Natural killer cell treated with Interleukin-12 subunit alpha and Interleukin-12 subunit beta and Interleukin-15 and Interleukin-18, amount 100 ng/mL, for 72 hours (primary cell): ENCODE results near the gene SRPRA. TPM values are rescaled to one million over a fixed set of nuclear protein-coding genes. Genes with fewer than 3 reads are reported as not detected.

Experiments used
- ATAC-seq, 2 donors: fragments of 150-1000 bp; cut with Tn5 transposase in 1 of 2; sonication (Bioruptor Pico), chemical (Tn5 transposase) in 1 of 2; 2 replicates each; pipeline ENCODE4 v1.10.0; 2021
- DNase-seq: peaks from one replicate; pipeline ENCODE4 v3.0.0; 2022; ENCODE audit warnings: low spot score
- H3K27ac Mint-ChIP-seq, 2 donors: 1 replicate in 1 of 2; 2 replicates in 1 of 2; pipeline ENCODE4 v1.8.0; 2022; ENCODE audit warnings: mixed read lengths in 2 of 2, mild to moderate bottlenecking in 1 of 2, moderate library complexity in 1 of 2
- H3K27me3 Mint-ChIP-seq, 2 donors: 1 replicate in 1 of 2; 2 replicates in 1 of 2; pipeline ENCODE4 v1.8.0; 2022; ENCODE audit warnings: mixed read lengths in 2 of 2
- H3K36me3 Mint-ChIP-seq: one replicate; pipeline ENCODE4 v1.8.0; 2022; ENCODE audit warnings: mixed read lengths
- H3K4me1 Mint-ChIP-seq, 2 donors: 1 replicate in 1 of 2; 2 replicates in 1 of 2; pipeline ENCODE4 v1.8.0; 2022; ENCODE audit warnings: low read depth in 2 of 2, mixed read lengths in 2 of 2, mild to moderate bottlenecking in 1 of 2
- H3K4me3 Mint-ChIP-seq: one replicate; pipeline ENCODE4 v1.8.0; 2022; ENCODE audit warnings: mixed read lengths
- H3K9me3 Mint-ChIP-seq: 2 replicates; pipeline ENCODE4 v1.8.0; 2022; ENCODE audit warnings: mixed read lengths
- total RNA-seq, 2 donors: library from RNA; stranded (reverse); gene quantifications; one replicate each; pipeline ENCODE4 v1.2.3, GENCODE V29; 2022

SRPRA gene
- total RNA-seq, 2 donors from 2014 or later = 197 to 213 TPM

DNA sequence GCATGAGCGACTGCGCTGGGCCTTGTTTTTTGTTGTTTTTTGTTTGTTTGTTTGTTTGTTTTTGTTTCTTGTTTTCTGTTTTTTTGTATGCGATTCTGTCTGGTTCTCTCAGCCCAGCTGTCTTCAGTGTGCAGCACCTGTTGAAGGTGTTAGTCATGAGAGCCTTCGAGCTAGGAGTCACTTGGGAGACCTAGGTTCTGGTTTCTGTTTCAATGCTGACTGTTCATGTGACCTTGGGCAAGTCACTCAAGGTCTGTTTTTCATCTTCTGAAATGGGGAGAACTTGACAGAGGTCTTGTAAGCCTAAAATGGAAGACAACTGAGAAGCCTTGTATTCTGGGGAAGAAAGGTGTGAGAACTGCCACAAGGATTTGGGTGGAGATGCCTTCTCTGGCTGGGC, 37.0 kb upstream of the SRPRA start:
- Mint-ChIP-seq H3K4me3 (peak overlapping the region; percentile 85), H3K27ac (peak overlapping the region; percentile 72 to 98), H3K9me3 (no peaks in the 10 kb centered on the region), H3K27me3 (no peaks in the 10 kb centered on the region), H3K4me1 (peaks cover 29 to 41% of the 10 kb centered on the region in 2 donors), H3K36me3 (peaks cover 12% of the 10 kb centered on the region)
- ATAC-seq (peak in 1 of 2 donors; percentile 29), DNase-seq (no peak)

DNA sequence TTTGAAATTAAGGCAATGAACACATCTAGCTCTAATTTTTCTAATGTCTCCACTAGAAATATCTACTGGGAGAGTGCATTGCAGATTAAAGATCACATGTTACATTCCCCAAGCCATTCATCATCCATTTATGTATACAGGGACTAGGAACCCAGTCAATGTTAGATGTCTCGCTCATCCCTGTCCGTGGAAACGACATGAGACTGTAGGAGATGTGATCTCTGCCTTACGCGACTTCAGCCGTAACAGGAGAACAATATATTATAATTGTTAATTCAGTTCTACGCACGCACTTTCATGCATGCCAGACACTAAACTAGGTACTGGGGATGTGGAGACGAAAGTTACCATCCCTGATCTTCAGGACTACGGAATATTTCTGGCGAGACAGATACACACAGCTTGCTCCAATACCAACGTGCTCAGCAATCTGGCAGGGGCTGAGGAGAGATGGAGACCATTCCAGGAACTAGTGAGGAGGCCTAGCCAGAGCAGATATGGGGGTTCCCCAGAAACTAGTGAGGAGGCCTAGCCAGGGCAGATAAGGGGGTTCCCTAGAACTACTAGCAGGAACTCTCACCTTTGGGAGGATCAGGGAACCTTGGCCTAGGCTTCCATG, 35.9 kb upstream of the SRPRA start:
- Mint-ChIP-seq H3K4me1 (peaks cover 22 to 31% of the 10 kb centered on the region in 2 donors), H3K4me3 (peak overlapping the region; percentile 98), H3K27ac (peak overlapping the region; percentile 93 to 98), H3K27me3 (no peaks in the 10 kb centered on the region), H3K36me3 (peaks cover 6% of the 10 kb centered on the region), H3K9me3 (no peaks in the 10 kb centered on the region)
- DNase-seq (no peak), ATAC-seq (no peak)

GRCh38 chr11:126303623-126304456, 35.1 kb upstream of the SRPRA start, which contains the start of gene DCPS:
Gene DCPS (plus strand): TSS chr11:126304060. CDS start chr11:126304081, 21 bp downstream.
- Mint-ChIP-seq H3K4me1 (peaks cover 22 to 31% of the 10 kb centered on the region in 2 donors), H3K27ac (peak within 1 kb of the TSS; percentile 93 to 98)
- peak; percentile 99 for ATAC-seq

GRCh38 chr11:126297004-126297403, 28.3 kb upstream of the SRPRA start:
- no peak for DNase-seq
- H3K36me3 Mint-ChIP-seq = peaks cover 14% of the 10 kb centered on the region
- no peaks in the 10 kb centered on the region for H3K27me3 Mint-ChIP-seq
- H3K4me3 Mint-ChIP-seq = no peak overlapping the region
- H3K4me1 Mint-ChIP-seq = peaks cover 11 to 15% of the 10 kb centered on the region in 2 donors
- no peak for ATAC-seq
- no peaks in the 10 kb centered on the region for H3K9me3 Mint-ChIP-seq
- no peak overlapping the region for H3K27ac Mint-ChIP-seq

More at GRCh38 chr11:126303623-126304456, 35.1 kb upstream of the SRPRA start, which contains the start of gene DCPS:
- peak; percentile 93 for DNase-seq
- Mint-ChIP-seq H3K9me3 (no peaks in the 10 kb centered on the region), H3K36me3 (peaks cover 6% of the 10 kb centered on the region), H3K27me3 (no peaks in the 10 kb centered on the region), H3K4me3 (peak within 1 kb of the TSS; percentile 98)

DNA sequence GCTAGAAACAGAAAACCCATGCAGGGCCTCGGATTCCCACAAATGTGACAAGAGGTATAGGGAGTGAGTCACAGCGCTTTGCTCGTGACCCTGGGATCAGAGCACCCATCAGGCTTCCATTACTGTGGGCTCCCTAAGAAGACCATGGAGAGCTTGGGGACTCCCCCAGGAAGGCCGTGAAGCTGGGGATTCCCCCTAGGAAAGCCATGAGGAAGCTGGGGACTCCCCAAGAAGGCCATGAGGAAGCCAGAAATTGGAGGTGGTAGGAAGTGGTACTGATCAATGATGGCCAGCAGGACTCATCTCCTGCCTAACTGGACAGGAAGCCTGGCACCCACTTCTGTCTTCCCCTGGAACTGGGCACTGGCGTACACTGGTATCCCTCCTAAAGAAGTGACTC, 25.0 kb upstream of the SRPRA start:
- H3K27me3 Mint-ChIP-seq = no peaks in the 10 kb centered on the region

GRCh38 chr11:126290887-126291286, 22.2 kb upstream of the SRPRA start:
- Mint-ChIP-seq H3K36me3 (peaks cover 11% of the 10 kb centered on the region), H3K4me1 (peaks cover 11 to 13% of the 10 kb centered on the region in 2 donors), H3K4me3 (no peak overlapping the region), H3K27me3 (no peaks in the 10 kb centered on the region), H3K9me3 (no peaks in the 10 kb centered on the region), H3K27ac (no peak overlapping the region)
- no peak for ATAC-seq
- DNase-seq = no peak

More for the DNA sequence above, 25.0 kb upstream of the SRPRA start:
- peaks cover 11 to 15% of the 10 kb centered on the region in 2 donors for H3K4me1 Mint-ChIP-seq
- no peak for DNase-seq
- peak; percentile 44 to 72 for ATAC-seq
- H3K27ac Mint-ChIP-seq = peak overlapping the region; percentile 5 to 10
- H3K9me3 Mint-ChIP-seq = no peaks in the 10 kb centered on the region
- H3K4me3 Mint-ChIP-seq = no peak overlapping the region
- H3K36me3 Mint-ChIP-seq = peaks cover 14% of the 10 kb centered on the region

DNA sequence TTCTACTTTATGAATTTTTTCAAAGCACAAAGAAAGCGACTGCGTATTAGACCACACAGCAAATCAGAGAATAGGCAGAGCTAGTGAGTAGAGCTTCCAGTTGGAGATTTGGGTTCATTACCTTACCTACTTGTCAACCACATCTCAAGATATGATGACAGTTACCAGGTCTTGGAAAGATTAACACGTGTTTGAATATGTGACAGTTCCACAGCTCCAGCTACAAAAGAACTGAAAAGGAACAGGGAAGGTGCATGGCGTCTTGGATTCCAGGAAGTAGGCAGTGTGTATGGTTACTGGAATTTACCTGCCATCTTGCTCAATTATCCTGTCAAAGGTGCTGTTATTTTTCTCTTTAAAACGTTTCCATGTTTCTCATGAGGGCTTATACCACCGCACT, 19.5 kb upstream of the SRPRA start:
- Mint-ChIP-seq H3K36me3 (peaks cover 3% of the 10 kb centered on the region), H3K27ac (no peak overlapping the region), H3K9me3 (no peaks in the 10 kb centered on the region), H3K4me3 (no peak overlapping the region), H3K4me1 (peaks cover 18% of the 10 kb centered on the region in 2 donors), H3K27me3 (no peaks in the 10 kb centered on the region)
- ATAC-seq = no peak
- DNase-seq = no peak

DNA sequence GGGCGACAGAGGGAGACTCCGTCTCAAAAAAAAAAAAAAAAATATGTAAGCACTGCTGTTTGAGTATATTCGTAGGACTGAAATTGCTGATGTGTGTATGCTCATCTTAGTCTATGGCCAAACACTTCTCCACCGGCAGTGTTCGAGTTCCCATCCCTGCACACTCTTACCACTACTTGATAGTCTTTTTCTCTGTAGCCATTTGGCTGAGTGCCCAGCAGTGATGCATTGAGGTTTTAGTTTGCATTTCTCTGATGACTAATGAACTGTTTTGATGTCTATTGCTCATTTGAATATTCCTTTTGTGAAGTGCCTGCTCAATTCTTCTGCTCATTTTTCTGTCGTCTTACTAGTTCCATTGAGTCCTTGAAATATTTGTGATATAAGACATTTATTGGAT, 16.1 kb upstream of the SRPRA start:
- Mint-ChIP-seq H3K27me3 (no peaks in the 10 kb centered on the region), H3K4me1 (peaks cover 37 to 42% of the 10 kb centered on the region in 2 donors), H3K36me3 (no peaks in the 10 kb centered on the region), H3K4me3 (peak overlapping the region; percentile 98), H3K9me3 (no peaks in the 10 kb centered on the region), H3K27ac (peak overlapping the region in 1 of 2 donors; percentile 95)
- DNase-seq (no peak), ATAC-seq (peak in 1 of 2 donors; percentile 47)

DNA sequence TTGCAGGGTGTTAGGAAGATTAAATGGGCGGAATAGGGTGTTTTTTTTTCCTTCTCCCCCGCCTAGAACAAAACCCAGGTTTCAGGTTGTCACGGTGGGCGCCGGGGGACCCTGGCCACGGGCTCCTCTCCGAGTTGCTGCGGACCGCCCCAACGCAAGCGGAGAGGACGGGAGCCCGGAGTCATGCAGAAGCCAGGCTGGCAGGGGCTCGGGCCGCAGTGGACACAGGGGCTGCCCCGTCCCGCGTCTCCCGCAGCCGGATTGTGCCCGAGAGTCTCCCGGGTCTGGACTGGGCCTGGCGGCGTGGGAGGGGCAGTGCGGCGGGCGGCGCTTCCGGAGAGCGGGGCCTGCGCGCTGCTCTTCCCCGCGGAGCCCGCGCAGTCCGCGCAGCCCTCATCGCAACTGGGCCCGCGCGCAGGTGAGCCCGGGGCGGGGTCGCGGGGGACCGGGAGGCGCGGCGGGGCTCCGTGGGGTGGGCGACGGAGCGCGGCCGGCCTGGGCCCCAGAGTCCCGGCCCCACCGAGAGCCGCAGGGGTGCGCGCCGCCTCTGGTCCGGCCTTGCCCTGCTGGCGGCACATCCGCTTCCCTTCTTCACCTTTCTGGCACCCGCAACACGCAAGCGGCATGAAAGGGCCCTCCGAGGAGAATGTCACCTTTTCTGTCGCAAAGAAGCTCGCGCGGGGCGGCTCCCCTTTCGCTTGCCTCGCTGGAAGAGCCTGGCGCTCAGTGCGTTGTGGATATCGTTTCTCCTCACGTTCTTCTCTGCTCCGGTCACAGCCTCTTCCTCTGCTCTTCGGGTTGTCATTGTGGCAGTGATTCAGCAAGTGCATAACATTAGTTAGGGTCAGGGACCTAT, 14.3 kb upstream of the SRPRA start, which contains the start of gene TIRAP:
TIRAP (plus strand) TSS at position 358 of the 856 bp plus-strand sequence. CDS start 7,802 bp downstream, outside the sequence.
- no peaks in the 10 kb centered on the region for H3K27me3 Mint-ChIP-seq
- H3K4me3 Mint-ChIP-seq = peak within 1 kb of the TSS; percentile 98

DNA sequence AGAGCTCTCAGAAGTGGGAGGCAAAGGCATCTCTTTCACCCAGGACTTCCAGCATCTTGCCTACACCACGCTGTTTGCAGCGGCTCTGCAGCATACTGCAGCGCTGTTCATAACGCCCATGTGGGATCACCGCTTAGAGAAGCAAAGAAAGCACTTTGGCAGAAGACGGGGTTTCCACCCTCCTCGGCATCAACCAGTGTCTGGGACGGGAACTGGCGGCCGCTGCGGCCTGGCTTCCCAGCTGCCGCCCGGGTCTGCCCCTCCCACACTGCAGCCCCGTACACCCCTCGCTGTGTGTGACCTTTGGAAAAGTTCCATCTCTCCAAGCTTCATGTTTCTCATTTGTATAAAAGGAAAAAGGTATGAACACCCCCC, 13.7 kb upstream of the SRPRA start:
- H3K36me3 Mint-ChIP-seq = no peaks in the 10 kb centered on the region
- H3K27ac Mint-ChIP-seq = peak overlapping the region; percentile 85 to 95
- ATAC-seq = peak; percentile 4 to 66
- peak overlapping the region; percentile 98 for H3K4me3 Mint-ChIP-seq
- no peaks in the 10 kb centered on the region for H3K27me3 Mint-ChIP-seq
- H3K4me1 Mint-ChIP-seq = peaks cover 43 to 49% of the 10 kb centered on the region in 2 donors
- no peaks in the 10 kb centered on the region for H3K9me3 Mint-ChIP-seq
- no peak for DNase-seq

More for the DNA sequence above, 14.3 kb upstream of the SRPRA start, which contains the start of gene TIRAP:
- Mint-ChIP-seq H3K36me3 (no peaks in the 10 kb centered on the region), H3K9me3 (no peaks in the 10 kb centered on the region), H3K27ac (peak within 1 kb of the TSS; percentile 95 to 98), H3K4me1 (peaks cover 43 to 49% of the 10 kb centered on the region in 2 donors)
- DNase-seq = peak; percentile 76
- peak; percentile 88 to 92 for ATAC-seq

GRCh38 chr11:126281666-126282175, 13.0 kb upstream of the SRPRA start:
- DNase-seq (no peak), ATAC-seq (no peak)
- Mint-ChIP-seq H3K4me3 (peak overlapping the region; percentile 98), H3K9me3 (no peaks in the 10 kb centered on the region), H3K27me3 (no peaks in the 10 kb centered on the region), H3K27ac (peak overlapping the region; percentile 85 to 95), H3K4me1 (peaks cover 41 to 49% of the 10 kb centered on the region in 2 donors), H3K36me3 (no peaks in the 10 kb centered on the region)

GRCh38 chr11:126281245-126281644, 12.6 kb upstream of the SRPRA start:
- peak overlapping the region; percentile 63 to 95 for H3K27ac Mint-ChIP-seq
- ATAC-seq = no peak
- no peak for DNase-seq
- peaks cover 40 to 49% of the 10 kb centered on the region in 2 donors for H3K4me1 Mint-ChIP-seq
- H3K4me3 Mint-ChIP-seq = peak overlapping the region; percentile 98
- no peaks in the 10 kb centered on the region for H3K9me3 Mint-ChIP-seq
- H3K36me3 Mint-ChIP-seq = no peaks in the 10 kb centered on the region
- no peaks in the 10 kb centered on the region for H3K27me3 Mint-ChIP-seq

- Mint-ChIP-seq H3K4me3 (peak overlapping the region; percentile 6), H3K4me1 (peaks cover 44 to 49% of the 10 kb centered on the region in 2 donors), H3K9me3 (no peaks in the 10 kb centered on the region), H3K27ac (peak overlapping the region; percentile 87 to 95), H3K27me3 (no peaks in the 10 kb centered on the region), H3K36me3 (peaks cover 4% of the 10 kb centered on the region)
- no peak for DNase-seq
- ATAC-seq = no peak
Observed at GRCh38 chr11:126280595-126280994, 11.9 kb upstream of the SRPRA start.
